Cardiac fibroblast (primary cell): ENCODE data around the gene TBX10.

ENCODE experiments used
- DNase-seq, 2 donors: peaks; one replicate each; pipeline versions ENCODE4 v3.0.0 to v3.0.0-alpha.2; 2010; ENCODE audit warnings: low read depth in 2 of 2
- H3K4me3 ChIP-seq, 2 donors: replicated peaks in 1 of 2; 1 replicate in 1 of 2; 2 replicates in 1 of 2; pipeline ENCODE4 v1.5.1; 2011; ENCODE audit warnings: low read depth in 2 of 2, low read length in 2 of 2, mild to moderate bottlenecking in 2 of 2, moderate library complexity in 1 of 2
- TF ChIP-seq, protein P1 (sequence below): IDR thresholded peaks from one replicate; pipeline ENCODE4 v1.5.1; 2011; ENCODE audit warnings: low read depth, mild to moderate bottlenecking, low read length, inconsistent platforms

The TBX10 gene

DNA sequence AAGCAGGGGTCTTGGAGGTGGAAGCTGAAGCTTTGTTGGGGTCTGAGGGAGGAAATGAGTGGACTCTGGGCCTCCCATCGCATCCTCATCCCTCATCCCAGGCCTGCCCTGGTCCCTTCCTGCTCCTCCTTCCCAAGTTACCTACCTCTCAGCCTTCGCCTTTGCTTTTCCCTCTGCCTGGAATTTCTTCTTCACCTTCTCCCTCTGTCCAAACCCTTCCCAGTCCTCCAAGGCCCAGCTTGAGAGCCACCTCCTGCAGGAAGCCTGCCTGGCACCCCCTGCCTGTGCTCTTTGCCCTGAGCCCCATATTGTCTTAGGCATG is 7.7 kb downstream of the TBX10 start:
- TF ChIP-seq, protein P1, sequence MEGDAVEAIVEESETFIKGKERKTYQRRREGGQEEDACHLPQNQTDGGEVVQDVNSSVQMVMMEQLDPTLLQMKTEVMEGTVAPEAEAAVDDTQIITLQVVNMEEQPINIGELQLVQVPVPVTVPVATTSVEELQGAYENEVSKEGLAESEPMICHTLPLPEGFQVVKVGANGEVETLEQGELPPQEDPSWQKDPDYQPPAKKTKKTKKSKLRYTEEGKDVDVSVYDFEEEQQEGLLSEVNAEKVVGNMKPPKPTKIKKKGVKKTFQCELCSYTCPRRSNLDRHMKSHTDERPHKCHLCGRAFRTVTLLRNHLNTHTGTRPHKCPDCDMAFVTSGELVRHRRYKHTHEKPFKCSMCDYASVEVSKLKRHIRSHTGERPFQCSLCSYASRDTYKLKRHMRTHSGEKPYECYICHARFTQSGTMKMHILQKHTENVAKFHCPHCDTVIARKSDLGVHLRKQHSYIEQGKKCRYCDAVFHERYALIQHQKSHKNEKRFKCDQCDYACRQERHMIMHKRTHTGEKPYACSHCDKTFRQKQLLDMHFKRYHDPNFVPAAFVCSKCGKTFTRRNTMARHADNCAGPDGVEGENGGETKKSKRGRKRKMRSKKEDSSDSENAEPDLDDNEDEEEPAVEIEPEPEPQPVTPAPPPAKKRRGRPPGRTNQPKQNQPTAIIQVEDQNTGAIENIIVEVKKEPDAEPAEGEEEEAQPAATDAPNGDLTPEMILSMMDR = no peak
- no peak overlapping the region for H3K4me3 ChIP-seq
- DNase-seq = no peak

DNA sequence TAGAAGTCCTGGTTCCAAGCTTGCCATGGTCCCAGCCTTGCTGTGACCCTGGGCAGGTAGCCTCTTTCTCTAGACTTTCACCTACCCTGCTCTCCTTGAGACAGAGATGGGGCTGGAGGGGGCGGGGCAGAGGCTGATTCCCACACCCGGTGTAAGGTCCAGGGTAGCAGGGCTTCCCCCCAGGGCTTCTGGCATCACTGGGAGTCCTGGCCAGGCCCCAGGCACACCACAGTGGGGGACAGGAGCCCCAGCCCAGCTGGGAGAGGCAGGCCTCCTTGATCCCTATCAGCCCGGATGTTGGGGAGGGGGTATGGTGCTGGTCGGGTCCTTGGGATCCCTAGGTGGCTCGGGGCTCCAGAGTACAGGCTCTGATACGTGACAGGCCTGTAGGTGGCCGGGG is 8.2 kb downstream of the TBX10 start:
- H3K4me3 ChIP-seq = no peak overlapping the region
- DNase-seq = no peak
- TF ChIP-seq, protein P1 = no peak

DNA sequence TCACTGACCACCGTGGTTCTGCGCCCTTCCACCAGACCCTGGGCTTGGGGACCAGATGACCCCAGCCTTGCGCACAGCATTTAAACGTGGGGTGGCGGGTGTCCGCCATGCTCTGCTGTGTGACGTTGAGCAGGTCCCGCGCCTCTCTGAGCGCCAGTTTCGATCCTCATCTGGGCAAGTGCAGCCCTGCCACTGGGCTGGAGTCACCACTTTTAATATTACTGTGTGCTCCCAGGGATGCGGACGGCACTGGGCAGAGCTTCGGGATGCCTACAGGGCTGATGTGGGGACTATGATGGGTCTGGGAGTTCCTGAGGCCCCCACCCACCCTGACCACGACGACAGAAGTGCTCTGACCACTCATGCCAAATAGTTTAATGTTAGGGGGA is 8.6 kb downstream of the TBX10 start:
- TF ChIP-seq, protein P1 = no peak
- no peak for DNase-seq
- peak overlapping the region; percentile 70 to 71 for H3K4me3 ChIP-seq

DNA sequence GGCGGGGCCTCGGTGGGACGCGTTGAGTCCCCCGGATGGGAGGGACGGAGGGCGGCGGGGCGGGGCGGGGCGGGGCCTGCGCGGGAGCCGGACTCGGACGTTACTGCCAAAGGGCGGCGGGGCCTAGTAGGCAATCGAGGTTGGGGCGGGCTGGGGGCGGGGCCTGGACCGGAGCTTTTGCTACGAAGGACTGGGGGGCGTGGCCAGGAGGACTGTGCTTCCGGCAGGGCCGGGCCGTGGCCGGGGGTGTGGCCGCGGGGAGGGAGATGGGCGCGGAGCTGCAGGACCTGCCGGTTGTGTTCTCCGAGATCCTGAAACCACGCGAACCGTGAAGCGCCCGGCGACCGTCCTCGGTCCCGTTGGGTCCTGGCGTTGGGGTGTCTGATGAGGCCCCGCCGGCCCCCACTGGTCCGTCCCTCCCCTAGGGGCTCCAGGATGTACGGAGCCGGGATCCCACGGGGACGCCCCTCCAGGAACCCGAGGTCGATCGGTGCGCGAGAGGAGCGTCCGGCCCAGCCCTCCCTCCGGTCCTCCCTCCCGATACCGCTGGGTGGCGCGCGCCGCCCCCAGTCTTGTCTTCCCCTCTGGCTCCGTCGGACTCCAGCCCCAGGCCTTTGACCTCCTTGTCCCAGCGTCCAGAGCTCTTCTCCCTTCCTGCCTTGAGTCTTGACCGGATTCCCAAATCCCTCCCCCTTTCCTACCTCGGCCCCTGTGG is 9.2 kb downstream of the TBX10 start:
- peak; percentile 97 to 99 for DNase-seq
- TF ChIP-seq, protein P1 = peak; percentile 72

DNA sequence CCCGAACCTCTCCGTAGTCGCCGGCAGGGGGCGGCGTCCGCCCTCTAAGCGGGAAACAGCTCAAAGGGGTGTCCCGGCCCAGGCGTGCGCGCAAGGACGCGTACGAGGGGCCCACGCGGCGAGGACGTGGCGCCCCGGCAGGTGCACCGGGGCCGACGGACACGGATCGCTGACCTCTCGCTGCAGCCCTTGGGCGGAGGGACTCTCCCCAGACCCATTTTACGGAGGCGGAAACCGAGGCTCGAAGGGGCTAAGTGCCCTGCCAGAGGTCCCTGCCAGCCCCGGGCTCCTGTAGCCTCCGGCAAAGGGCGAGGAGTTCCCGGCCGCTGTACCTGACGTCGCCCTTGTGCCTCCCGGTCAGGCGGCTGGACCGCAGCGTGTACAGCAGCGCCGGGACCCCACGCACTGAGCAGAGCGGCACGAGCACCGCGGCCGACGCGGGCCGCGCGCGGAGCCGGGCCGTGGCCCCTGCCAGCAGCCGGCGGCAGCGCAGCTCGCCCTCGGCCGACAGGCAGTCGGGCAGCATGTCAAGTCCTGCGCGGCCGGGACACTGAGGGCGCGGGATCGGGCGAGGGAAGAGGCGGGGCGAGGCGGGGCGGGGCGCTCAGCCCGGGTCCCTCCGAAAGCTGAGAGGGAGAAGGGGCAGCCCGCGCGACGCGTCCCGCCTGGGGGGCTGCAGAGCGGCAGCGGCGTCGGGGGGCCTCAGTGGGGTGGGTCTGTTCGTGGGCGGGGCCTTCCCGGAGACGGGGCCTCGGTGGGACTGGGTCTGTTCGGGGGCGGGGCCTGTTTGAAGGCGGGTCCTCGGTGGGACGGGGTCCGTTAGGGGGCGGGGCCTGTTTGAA is 10.0 kb downstream of the TBX10 start, which contains the start of gene NUDT8:
NUDT8 (minus strand) TSS at position 552 of the 842 bp plus-strand sequence; CDS start at position 526, 26 bp downstream.
- peak within 1 kb of the TSS; percentile 70 to 71 for H3K4me3 ChIP-seq
- TF ChIP-seq, protein P1 = peak; percentile 83
- peak; percentile 82 to 85 for DNase-seq

More for the DNA sequence above, 9.2 kb downstream of the TBX10 start:
- peak overlapping the region; percentile 70 to 71 for H3K4me3 ChIP-seq

DNA sequence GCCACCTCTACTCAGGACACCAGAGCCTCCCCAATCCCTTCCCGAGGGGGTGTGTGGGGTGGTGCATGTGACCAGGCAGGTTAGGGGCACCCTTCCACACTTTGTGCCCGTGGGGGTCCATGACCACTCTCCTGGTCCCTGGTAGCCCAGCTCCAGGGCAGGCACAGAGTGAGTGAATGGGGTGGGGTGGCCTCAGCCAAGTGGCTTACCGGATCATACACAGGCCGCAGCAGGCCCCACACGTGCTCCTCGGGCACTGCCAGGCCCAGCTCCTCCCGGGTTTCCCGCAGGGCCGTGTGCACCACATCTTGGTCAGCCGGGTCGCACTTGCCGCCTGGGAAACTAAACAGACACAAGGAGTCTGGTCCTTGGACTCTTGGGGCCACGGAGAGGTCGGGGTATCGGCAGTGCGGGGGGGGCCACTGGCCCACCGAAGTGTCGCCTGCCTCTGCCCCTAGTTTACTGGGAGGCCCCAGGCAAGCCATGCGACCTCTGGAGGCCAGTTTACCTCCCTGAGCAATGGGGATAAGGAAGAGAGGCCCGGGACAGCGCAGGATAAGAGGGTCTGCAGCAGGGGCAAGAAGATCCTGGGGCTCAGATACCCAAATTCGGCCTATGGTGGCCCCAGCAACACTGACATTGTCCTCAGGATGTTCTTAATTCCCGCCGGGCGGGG is 10.7 kb downstream of the TBX10 start:
- DNase-seq = no peak
- peak overlapping the region in 1 of 2 donors; percentile 58 for H3K4me3 ChIP-seq
- TF ChIP-seq, protein P1 = no peak
